ENCODE results near the gene SBF2. TPM values are rescaled to one million over a fixed set of nuclear protein-coding genes. Genes with fewer than 3 reads are reported as not detected.

Gene SBF2
- total RNA-seq, 4 donors from 2014 or later = 20.6 to 48.6 (median 26.0) TPM

DNA sequence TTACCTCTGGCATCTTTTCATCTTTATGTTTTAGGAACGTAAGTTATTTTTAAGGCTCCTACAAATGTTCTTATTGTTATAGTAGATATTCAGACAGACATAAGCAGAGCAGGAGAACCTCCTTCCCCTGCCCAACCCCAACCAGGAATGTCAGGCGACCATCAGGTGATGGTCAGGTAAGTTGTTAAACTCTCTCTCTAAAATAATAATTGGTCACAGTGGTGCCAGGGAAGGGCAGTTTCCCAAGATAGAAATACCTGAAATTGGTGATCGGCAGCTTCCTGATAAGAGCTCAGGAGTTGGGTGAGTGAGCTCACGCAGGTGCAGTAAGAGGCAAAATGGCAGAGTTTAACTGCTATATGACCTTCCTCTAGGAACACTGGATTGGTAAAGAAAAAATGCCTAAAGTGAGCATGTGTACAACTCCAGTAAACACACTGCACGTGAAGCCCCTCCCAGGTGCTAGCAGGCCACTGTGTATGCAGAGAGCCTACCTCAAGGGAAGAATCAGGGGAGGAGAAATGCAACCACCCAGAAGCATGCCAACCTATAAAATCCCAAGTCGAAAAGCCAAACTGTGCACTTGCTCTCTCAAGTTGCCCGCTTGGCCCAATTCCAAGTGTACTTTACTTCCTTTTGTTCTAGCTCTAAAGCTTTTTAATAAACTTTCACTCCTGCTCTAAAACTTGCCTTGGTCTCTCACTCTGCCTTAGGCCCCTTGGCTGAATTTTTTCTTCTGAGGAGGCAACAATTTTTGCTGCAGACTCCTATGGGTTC, 273.9 kb downstream of the SBF2 start:
- H3K27ac ChIP-seq = no peak overlapping the region

DNA sequence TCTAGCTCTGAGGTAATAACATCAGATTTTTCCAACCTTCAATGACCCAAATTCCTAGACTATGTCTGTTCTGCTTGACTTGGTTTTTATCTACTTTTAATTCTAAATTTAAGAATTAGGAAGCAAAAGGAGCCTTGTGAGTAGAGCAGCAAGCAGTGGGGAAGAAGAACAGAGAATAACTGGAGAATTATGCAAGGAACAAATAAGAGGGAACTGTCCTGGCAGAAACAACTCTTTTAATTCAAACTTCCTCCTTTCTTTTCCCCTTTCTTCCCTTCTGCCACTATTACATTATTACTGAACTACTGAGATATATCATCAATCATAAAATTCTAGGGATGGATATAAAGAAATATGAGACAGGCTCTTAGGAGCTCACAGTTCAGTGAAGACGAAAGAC, 276.1 kb downstream of the SBF2 start:
- TF ChIP-seq POLR2A (IDR thresholded peaks at IDR 0.05) = no peak
- TF ChIP-seq CTCF (IDR thresholded peaks at IDR 0.05) = no peak
- H3K4me1 ChIP-seq = peaks cover 0 to 9% (median 0%) of the 10 kb centered on the region in 3 donors
- no peak for DNase-seq
- H3K4me3 ChIP-seq = no peak overlapping the region
- 81 to 83% methylated on average over 1 of the region's 1 CpG for WGBS, 2 donors
- H3K27me3 ChIP-seq = no peaks in the 10 kb centered on the region
- H3K36me3 ChIP-seq = peaks cover 0 to 11% (median 0%) of the 10 kb centered on the region in 3 donors
- intact Hi-C loops (cut with DNase I) = no loop called here
- peaks cover 0 to 3% (median 0%) of the 10 kb centered on the region in 3 donors for H3K9me3 ChIP-seq
- H3K27ac ChIP-seq = no peak overlapping the region

More for the DNA sequence above, 273.9 kb downstream of the SBF2 start:
- Histone ChIP-seq H3K4me1 (peaks cover 0 to 9% (median 0%) of the 10 kb centered on the region in 3 donors), H3K27me3 (no peaks in the 10 kb centered on the region), H3K4me3 (no peak overlapping the region), H3K9me3 (no peaks in the 10 kb centered on the region), H3K36me3 (peaks cover 0 to 7% (median 0%) of the 10 kb centered on the region in 3 donors)
- intact Hi-C loops (cut with DNase I) = no loop called here
- WGBS, 2 donors = 60 to 77% methylated on average over 7 of the region's 7 CpGs
- no peak for DNase-seq
- TF ChIP-seq POLR2A (IDR thresholded peaks at IDR 0.05) (no peak), CTCF (IDR thresholded peaks at IDR 0.05) (no peak)

DNA sequence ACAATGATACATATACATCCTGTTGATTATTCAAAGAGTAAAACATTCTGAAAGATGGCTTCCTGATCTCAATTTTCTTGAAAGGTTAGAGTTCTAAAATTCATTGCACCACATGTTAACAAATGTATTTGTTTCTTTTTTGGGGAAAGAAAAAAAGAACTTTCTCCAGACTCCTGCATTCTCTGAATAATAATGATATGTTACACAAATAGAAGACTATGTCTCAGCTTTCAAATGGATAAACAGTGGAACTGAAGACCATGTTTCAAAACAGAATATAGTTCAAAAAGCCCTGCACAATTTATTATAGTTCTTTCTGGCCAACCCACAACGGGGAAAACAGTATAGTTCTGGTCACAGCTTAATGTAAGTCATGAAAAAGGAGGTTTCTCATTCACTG, 277.0 kb downstream of the SBF2 start:
- Histone ChIP-seq H3K27me3 (no peaks in the 10 kb centered on the region), H3K4me3 (no peak overlapping the region), H3K4me1 (peaks cover 0 to 9% (median 0%) of the 10 kb centered on the region in 3 donors), H3K9me3 (peaks cover 0 to 9% (median 0%) of the 10 kb centered on the region in 3 donors), H3K36me3 (peaks cover 0 to 11% (median 0%) of the 10 kb centered on the region in 3 donors), H3K27ac (no peak overlapping the region)
- intact Hi-C loops (cut with DNase I) = no loop called here
- DNase-seq = no peak
- no peak for TF ChIP-seq CTCF (IDR thresholded peaks at IDR 0.05)
- no peak for TF ChIP-seq POLR2A (IDR thresholded peaks at IDR 0.05)
- WGBS, 2 donors = 54 to 55% methylated on average over 1 of the region's 1 CpG

DNA sequence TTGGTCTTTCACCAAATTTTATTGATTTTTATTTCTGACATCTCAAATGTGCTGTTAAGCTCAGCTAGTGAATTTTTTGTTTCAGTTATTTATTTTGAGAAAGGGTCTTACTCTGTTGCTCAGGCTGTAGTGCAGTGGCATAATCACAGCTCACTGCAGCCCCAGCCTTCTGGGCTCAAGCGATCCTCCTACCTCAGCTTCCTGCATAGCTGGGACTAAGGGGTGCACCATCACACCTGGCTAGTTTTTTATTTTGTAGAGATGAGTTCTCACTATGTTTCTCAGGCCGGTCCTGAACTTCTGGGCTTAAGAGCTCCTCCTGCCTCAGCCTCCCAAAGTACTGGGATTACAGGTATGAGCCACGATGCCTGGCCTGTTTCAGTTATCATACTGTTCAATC, 282.0 kb downstream of the SBF2 start:
- DNase-seq = no peak
- TF ChIP-seq POLR2A (IDR thresholded peaks at IDR 0.05) = no peak
- TF ChIP-seq CTCF (IDR thresholded peaks at IDR 0.05) = no peak
- Histone ChIP-seq H3K4me1 (no peaks in the 10 kb centered on the region), H3K4me3 (no peak overlapping the region), H3K27me3 (no peaks in the 10 kb centered on the region), H3K9me3 (peaks cover 0 to 20% (median 10%) of the 10 kb centered on the region in 3 donors), H3K36me3 (peaks cover 0 to 11% (median 0%) of the 10 kb centered on the region in 3 donors), H3K27ac (no peak overlapping the region)
- 90 to 93% methylated on average over 3 of the region's 3 CpGs for WGBS, 2 donors
- intact Hi-C loops (cut with DNase I) = no loop called here

DNA sequence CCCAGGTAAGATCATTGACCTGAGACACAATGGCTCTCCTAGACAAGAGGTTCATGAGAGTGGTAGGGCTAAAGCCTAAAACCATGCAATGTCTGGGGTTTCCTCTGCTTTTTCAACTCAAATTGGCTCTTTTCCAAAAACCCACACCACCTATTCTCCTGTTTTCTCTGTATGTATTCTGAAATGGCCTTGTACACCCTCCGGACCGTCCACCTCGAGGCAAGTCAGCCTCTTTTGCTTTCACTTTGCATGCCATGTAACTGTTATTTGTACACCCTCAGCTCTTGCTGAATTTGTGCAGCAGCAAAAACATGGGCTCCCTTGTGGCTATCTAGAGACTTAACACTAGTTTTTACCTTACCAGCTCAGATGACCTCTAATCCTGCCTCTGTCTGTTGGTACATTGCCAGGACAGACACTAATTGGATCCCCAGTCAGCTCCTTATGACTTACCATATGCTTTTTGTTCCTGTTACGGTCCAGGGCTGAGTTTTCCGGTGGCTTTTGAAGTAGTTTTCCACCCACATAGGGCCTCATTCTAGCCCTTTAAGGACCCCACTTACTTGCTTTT, 288.0 kb downstream of the SBF2 start:
- H3K4me3 ChIP-seq = no peak overlapping the region
- H3K27ac ChIP-seq = no peak overlapping the region
- H3K36me3 ChIP-seq = no peaks in the 10 kb centered on the region
- TF ChIP-seq CTCF (IDR thresholded peaks at IDR 0.05) (no peak), POLR2A (IDR thresholded peaks at IDR 0.05) (no peak)
- H3K27me3 ChIP-seq = no peaks in the 10 kb centered on the region
- DNase-seq = no peak
- WGBS, 2 donors = 89 to 94% methylated on average over 5 of the region's 5 CpGs
- peaks cover 0 to 10% (median 8%) of the 10 kb centered on the region in 3 donors for H3K9me3 ChIP-seq
- no peaks in the 10 kb centered on the region for H3K4me1 ChIP-seq
- intact Hi-C loops (cut with DNase I) = no loop called here

All from esophagus squamous epithelium (tissue), 5 donors.